GM19099 (cell line): ENCODE data around the gene ABL2.

Source experiments
- POLR2A ChIP-seq: IDR thresholded peaks from 3 replicates; pipeline ENCODE4 v1.6.1; 2011; ENCODE audit warnings: low read depth; ENCODE audit not compliant: insufficient read length; ENCODE audit errors: extremely low read depth

Gene ABL2

GRCh38 chr1:179094818-179095217 is 134.7 kb downstream of the ABL2 start:
- no peak for TF ChIP-seq POLR2A

- no peak for TF ChIP-seq POLR2A
Observed at GRCh38 chr1:179092896-179093461, 136.5 kb downstream of the ABL2 start.

GRCh38 chr1:179091691-179092165 is 137.7 kb downstream of the ABL2 start:
- TF ChIP-seq POLR2A: no peak

- no peak for TF ChIP-seq POLR2A
Observed at GRCh38 chr1:179090923-179091322, 138.6 kb downstream of the ABL2 start.

- no peak for TF ChIP-seq POLR2A
Observed at GRCh38 chr1:179090522-179090921, 139.0 kb downstream of the ABL2 start.

GRCh38 chr1:179089827-179090482 is 139.5 kb downstream of the ABL2 start:
- TF ChIP-seq POLR2A: no peak

GRCh38 chr1:179087665-179088064 is 141.8 kb downstream of the ABL2 start:
- no peak for TF ChIP-seq POLR2A

GRCh38 chr1:179083533-179083932 is 145.9 kb downstream of the ABL2 start:
- TF ChIP-seq POLR2A: no peak

GRCh38 chr1:179082999-179083335 is 146.5 kb downstream of the ABL2 start:
- peak; percentile 43 for TF ChIP-seq POLR2A

GRCh38 chr1:179082333-179082998 is 147.0 kb downstream of the ABL2 start:
- no peak for TF ChIP-seq POLR2A

GRCh38 chr1:179081687-179082332 is 147.7 kb downstream of the ABL2 start, which contains the start of gene TOR3A:
Gene TOR3A (plus strand): TSS chr1:179082070. CDS start chr1:179082129, 59 bp downstream.
- peak; percentile 97 for TF ChIP-seq POLR2A

GRCh38 chr1:179080866-179081686 is 148.4 kb downstream of the ABL2 start:
- TF ChIP-seq POLR2A: peak; percentile 10

- no peak for TF ChIP-seq POLR2A
Observed at GRCh38 chr1:179079113-179079761, 150.2 kb downstream of the ABL2 start.

GRCh38 chr1:179077396-179077795 is 152.1 kb downstream of the ABL2 start:
- no peak for TF ChIP-seq POLR2A
